ENCODE measurements around the gene MED16. TPM values are rescaled to one million over a fixed set of nuclear protein-coding genes. Genes with fewer than 3 reads are reported as not detected.
A peak's percentile ranks its signal among the peaks of the same experiment; 100 is the strongest.

The MED16 gene, protein sequence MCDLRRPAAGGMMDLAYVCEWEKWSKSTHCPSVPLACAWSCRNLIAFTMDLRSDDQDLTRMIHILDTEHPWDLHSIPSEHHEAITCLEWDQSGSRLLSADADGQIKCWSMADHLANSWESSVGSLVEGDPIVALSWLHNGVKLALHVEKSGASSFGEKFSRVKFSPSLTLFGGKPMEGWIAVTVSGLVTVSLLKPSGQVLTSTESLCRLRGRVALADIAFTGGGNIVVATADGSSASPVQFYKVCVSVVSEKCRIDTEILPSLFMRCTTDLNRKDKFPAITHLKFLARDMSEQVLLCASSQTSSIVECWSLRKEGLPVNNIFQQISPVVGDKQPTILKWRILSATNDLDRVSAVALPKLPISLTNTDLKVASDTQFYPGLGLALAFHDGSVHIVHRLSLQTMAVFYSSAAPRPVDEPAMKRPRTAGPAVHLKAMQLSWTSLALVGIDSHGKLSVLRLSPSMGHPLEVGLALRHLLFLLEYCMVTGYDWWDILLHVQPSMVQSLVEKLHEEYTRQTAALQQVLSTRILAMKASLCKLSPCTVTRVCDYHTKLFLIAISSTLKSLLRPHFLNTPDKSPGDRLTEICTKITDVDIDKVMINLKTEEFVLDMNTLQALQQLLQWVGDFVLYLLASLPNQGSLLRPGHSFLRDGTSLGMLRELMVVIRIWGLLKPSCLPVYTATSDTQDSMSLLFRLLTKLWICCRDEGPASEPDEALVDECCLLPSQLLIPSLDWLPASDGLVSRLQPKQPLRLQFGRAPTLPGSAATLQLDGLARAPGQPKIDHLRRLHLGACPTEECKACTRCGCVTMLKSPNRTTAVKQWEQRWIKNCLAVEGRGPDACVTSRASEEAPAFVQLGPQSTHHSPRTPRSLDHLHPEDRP
- 10 to 100 TPM; 60.4 to 64.1 TPM for total RNA-seq

GRCh38 chr19:892894-893689, at the start of gene MED16, which contains the start of gene RNU6-9:
MED16 (minus strand) TSS chr19:893187; CDS start chr19:891131, 2,056 bp downstream.
RNU6-9 (plus strand) TSS chr19:893484.
- no peaks in the 10 kb centered on the region for H3K27me3 Mint-ChIP-seq
- ATAC-seq (replicated peaks), result peak; percentile 94
- H3K9me3 Mint-ChIP-seq, result no peaks in the 10 kb centered on the region
- peaks cover 38% of the 10 kb centered on the region for H3K36me3 Mint-ChIP-seq (ENCODE audit: low read depth)
- H3K4me3 Mint-ChIP-seq, result peak within 1 kb of the TSS; percentile 85
- peaks cover 5% of the 10 kb centered on the region for H3K4me1 Mint-ChIP-seq
- peak within 1 kb of the TSS; percentile 99 for H3K27ac Mint-ChIP-seq

GRCh38 chr19:942133-942645, 49.2 kb upstream of the MED16 start:
- no peaks in the 10 kb centered on the region for H3K9me3 Mint-ChIP-seq
- no peak overlapping the region for H3K27ac Mint-ChIP-seq
- peaks cover 32% of the 10 kb centered on the region for H3K36me3 Mint-ChIP-seq (ENCODE audit: low read depth)
- ATAC-seq (replicated peaks), result no peak
- H3K4me1 Mint-ChIP-seq, result peaks cover 11% of the 10 kb centered on the region
- H3K4me3 Mint-ChIP-seq, result peak overlapping the region; percentile 85
- no peaks in the 10 kb centered on the region for H3K27me3 Mint-ChIP-seq

DNA sequence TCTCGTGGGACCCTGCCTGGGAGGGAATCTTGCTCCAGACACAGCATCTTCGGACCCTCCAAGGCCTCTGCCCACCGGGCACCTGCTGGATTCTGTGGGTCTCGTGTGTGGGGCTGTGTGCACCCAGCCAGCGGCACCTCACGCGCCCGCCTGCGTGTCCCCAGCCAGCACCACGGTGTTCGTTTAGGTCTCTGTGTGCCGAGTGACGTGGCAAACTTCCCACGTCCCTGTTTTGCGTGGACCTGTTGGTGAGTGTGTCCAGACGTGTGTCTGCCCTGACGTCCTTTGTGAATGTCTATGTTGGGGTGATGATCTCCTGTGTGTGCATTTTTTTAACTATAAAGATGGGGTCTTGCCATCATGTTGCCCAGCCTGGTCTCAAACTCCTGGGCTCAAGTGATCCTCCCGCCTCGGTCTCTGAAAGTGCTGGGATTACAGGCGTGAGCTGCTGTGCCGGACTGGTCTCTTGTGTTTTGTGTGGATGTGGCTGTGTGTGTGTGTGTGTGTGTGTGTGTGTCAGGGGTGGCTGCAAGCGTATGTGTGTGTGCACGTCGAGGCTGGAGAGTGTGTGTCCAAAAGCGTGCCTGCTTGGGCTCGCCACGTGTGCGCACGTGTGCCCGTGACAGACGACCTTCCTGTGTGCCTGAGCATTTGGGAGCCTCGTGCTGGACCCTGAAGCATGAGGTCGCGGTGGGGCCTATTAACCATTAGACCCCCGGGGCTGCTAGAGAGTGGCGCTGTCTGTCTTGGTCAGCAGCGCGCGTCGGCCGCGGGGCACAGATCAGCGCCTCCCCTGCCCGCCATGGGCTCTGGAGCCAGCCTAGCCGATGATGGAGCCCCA, 48.5 kb upstream of the MED16 start:
- Mint-ChIP-seq H3K4me3 (peak overlapping the region; percentile 85), H3K4me1 (peaks cover 11% of the 10 kb centered on the region), H3K27me3 (no peaks in the 10 kb centered on the region), H3K27ac (peak overlapping the region; percentile 92), H3K36me3 (ENCODE audit: low read depth) (peaks cover 35% of the 10 kb centered on the region), H3K9me3 (no peaks in the 10 kb centered on the region)
- peak; percentile 3 for ATAC-seq (replicated peaks)

DNA sequence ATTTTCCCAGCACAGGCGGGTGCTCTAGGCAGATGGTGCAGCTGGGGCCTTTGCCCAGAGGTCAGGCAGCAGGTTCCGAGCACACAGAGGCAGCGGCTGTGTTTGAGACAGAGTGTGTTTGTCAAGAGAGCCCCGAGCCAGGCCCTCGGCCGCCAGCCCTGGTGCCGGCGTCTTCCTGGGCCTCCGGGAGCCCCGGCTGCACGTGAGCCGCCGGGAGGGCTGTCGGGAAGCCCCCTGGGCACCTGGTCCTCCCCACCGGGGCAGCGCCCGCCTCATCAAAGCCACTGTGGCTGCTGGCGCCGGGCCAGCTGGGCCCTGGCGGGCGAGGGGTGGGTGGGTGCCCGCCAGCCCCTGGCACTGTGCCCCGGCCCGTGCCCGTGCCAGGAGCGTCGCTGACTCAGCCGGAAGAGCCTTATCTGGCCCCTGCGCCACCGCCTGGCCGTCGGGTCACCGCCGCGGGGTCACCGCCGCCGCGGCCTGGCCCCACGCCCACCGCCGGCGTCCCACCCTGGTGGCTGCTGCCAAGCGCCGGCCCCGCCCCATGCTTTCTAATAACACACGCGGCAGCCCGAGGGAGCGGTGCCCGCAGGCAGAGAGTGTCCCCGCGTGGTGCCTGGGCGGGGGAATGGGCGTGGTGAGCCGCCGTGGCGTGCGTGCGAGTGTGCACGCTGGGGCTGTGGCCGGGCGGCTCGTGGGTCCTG, 47.8 kb upstream of the MED16 start:
- Mint-ChIP-seq H3K27me3 (no peaks in the 10 kb centered on the region), H3K36me3 (ENCODE audit: low read depth) (peaks cover 35% of the 10 kb centered on the region), H3K4me3 (peak overlapping the region; percentile 85), H3K27ac (peak overlapping the region; percentile 92), H3K4me1 (peaks cover 11% of the 10 kb centered on the region), H3K9me3 (no peaks in the 10 kb centered on the region)
- peak; percentile 78 for ATAC-seq (replicated peaks)

DNA sequence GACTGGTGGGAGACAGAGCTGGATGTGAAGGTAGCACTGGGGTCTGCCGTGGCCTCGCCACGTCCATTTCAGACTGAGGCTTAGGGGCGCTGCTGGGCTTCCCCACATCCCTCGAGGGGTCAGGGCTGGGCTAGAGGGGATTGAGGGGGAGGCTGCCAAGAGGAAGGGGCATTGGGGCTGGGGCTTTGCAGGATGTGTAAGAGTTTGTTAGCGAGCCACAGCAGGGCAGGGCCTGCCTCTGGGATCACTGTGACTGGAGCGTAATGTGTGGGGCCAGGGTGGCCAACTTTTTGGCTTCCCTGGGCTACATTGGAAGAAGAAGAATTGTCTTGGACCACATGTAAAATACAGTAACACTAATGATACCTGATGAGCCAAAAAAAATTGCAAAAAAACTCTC, 46.9 kb upstream of the MED16 start:
- H3K4me3 Mint-ChIP-seq, result peak overlapping the region; percentile 79
- peaks cover 11% of the 10 kb centered on the region for H3K4me1 Mint-ChIP-seq
- H3K36me3 Mint-ChIP-seq (ENCODE audit: low read depth), result peaks cover 35% of the 10 kb centered on the region
- H3K9me3 Mint-ChIP-seq, result no peaks in the 10 kb centered on the region
- no peaks in the 10 kb centered on the region for H3K27me3 Mint-ChIP-seq
- ATAC-seq (replicated peaks), result no peak
- peak overlapping the region; percentile 86 for H3K27ac Mint-ChIP-seq

- H3K36me3 Mint-ChIP-seq (ENCODE audit: low read depth), result peaks cover 35% of the 10 kb centered on the region
- no peaks in the 10 kb centered on the region for H3K27me3 Mint-ChIP-seq
- no peak for ATAC-seq (replicated peaks)
- H3K27ac Mint-ChIP-seq, result peak overlapping the region; percentile 86
- H3K4me3 Mint-ChIP-seq, result peak overlapping the region; percentile 79
- no peaks in the 10 kb centered on the region for H3K9me3 Mint-ChIP-seq
- H3K4me1 Mint-ChIP-seq, result peaks cover 11% of the 10 kb centered on the region
Measured at GRCh38 chr19:939439-939838, 46.5 kb upstream of the MED16 start.

GRCh38 chr19:938233-938923, 45.4 kb upstream of the MED16 start:
- no peak for ATAC-seq (replicated peaks)
- Mint-ChIP-seq H3K27ac (peak overlapping the region; percentile 18), H3K9me3 (no peaks in the 10 kb centered on the region), H3K4me1 (peaks cover 11% of the 10 kb centered on the region), H3K27me3 (no peaks in the 10 kb centered on the region), H3K4me3 (peak overlapping the region; percentile 33), H3K36me3 (ENCODE audit: low read depth) (peaks cover 35% of the 10 kb centered on the region)

GRCh38 chr19:937259-937694, 44.3 kb upstream of the MED16 start:
- Mint-ChIP-seq H3K27me3 (no peaks in the 10 kb centered on the region), H3K36me3 (ENCODE audit: low read depth) (peaks cover 35% of the 10 kb centered on the region), H3K4me1 (peaks cover 15% of the 10 kb centered on the region), H3K9me3 (no peaks in the 10 kb centered on the region), H3K27ac (peak overlapping the region; percentile 18), H3K4me3 (peak overlapping the region; percentile 33)
- peak; percentile 79 for ATAC-seq (replicated peaks)

- Mint-ChIP-seq H3K27me3 (no peaks in the 10 kb centered on the region), H3K27ac (no peak overlapping the region), H3K4me1 (peaks cover 10% of the 10 kb centered on the region), H3K9me3 (no peaks in the 10 kb centered on the region), H3K4me3 (no peak overlapping the region), H3K36me3 (ENCODE audit: low read depth) (peaks cover 29% of the 10 kb centered on the region)
- ATAC-seq (replicated peaks), result no peak
Measured at GRCh38 chr19:936175-936546, 43.2 kb upstream of the MED16 start.

DNA sequence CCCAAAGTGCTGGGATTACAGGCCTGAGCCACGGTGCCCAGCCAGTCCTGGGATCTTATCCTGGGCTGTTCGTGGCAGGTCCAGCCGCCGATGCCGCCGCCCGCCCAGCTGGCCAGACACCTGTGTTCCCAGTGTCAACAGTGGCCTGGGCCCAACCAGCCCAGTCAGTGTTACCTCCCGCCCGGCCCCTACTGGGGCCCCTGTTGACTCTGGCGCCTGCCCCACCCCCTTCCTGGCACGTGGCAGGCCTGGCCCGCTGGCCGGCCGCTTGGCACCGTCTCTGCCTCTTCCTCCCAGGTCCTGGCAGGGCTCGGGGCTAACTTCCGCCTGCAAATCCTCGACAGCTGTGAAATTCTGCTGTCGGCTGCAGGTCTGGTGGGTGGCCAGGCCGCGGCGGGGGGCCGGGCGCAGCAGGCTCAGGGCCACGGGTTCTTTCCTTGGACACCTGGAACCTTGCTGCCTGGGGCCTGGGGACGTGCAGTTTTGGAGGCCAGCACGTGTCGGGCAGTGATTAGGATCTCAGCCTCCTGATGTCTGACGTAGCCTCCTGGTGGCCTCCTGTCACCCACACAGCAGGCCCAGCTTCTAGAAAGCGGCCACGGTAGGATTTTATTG, 42.0 kb upstream of the MED16 start:
- no peak for ATAC-seq (replicated peaks)
- H3K4me3 Mint-ChIP-seq, result no peak overlapping the region
- H3K36me3 Mint-ChIP-seq (ENCODE audit: low read depth), result peaks cover 32% of the 10 kb centered on the region
- no peaks in the 10 kb centered on the region for H3K9me3 Mint-ChIP-seq
- H3K4me1 Mint-ChIP-seq, result peaks cover 5% of the 10 kb centered on the region
- no peaks in the 10 kb centered on the region for H3K27me3 Mint-ChIP-seq
- H3K27ac Mint-ChIP-seq, result no peak overlapping the region

- Mint-ChIP-seq H3K9me3 (no peaks in the 10 kb centered on the region), H3K36me3 (ENCODE audit: low read depth) (peaks cover 29% of the 10 kb centered on the region), H3K4me1 (peaks cover 4% of the 10 kb centered on the region), H3K4me3 (no peak overlapping the region), H3K27ac (no peak overlapping the region), H3K27me3 (no peaks in the 10 kb centered on the region)
- no peak for ATAC-seq (replicated peaks)
Measured at GRCh38 chr19:934197-934840, 41.3 kb upstream of the MED16 start.

- Mint-ChIP-seq H3K4me1 (peaks cover 4% of the 10 kb centered on the region), H3K4me3 (no peak overlapping the region), H3K36me3 (ENCODE audit: low read depth) (peaks cover 29% of the 10 kb centered on the region), H3K27ac (no peak overlapping the region), H3K27me3 (no peaks in the 10 kb centered on the region), H3K9me3 (no peaks in the 10 kb centered on the region)
- no peak for ATAC-seq (replicated peaks)
Measured at GRCh38 chr19:933553-933882, 40.5 kb upstream of the MED16 start.
